A549 (cell line): Measurements from ENCODE around the gene OSER1.

Experiments
- MAZ ChIP-seq: fragments of 150-350 bp; IDR thresholded peaks from 2 replicates; pipeline ENCODE4 v1.6.1; 2014; ENCODE audit warnings: antibody characterized with exemption, low read depth, low read length, borderline replicate concordance
- POLR2A ChIP-seq: IDR thresholded peaks from 2 replicates; pipeline ENCODE4 v1.6.1; 2012; ENCODE audit warnings: mild to moderate bottlenecking, low read length
- ZC3H11A ChIP-seq: fragments of 450-650 bp; IDR thresholded peaks from 2 replicates; pipeline ENCODE4 v1.6.1; 2014; ENCODE audit warnings: antibody characterized with exemption, mild to moderate bottlenecking
- ZFP36 ChIP-seq: fragments of 450-650 bp; IDR thresholded peaks from 2 replicates; pipeline ENCODE4 v1.6.1; 2014; ENCODE audit warnings: borderline replicate concordance; ENCODE audit not compliant: partially characterized antibody
- ZNF302 ChIP-seq: fragments of 250-450 bp; sonication (Bioruptor Pico); IDR thresholded peaks from 2 replicates; pipeline ENCODE4 v1.9.0; 2021; ENCODE audit warnings: inconsistent platforms, mild to moderate bottlenecking, moderate library complexity
- TF ChIP-seq, protein P1 (sequence below): fragments of >200 bp; sonication (Bioruptor Twin); formaldehyde crosslinking; IDR thresholded peaks from 3 replicates; pipeline ENCODE4 v1.5.1; 2016
- TF ChIP-seq, protein P2 (sequence below): fragments of >200 bp; sonication (Bioruptor Twin); formaldehyde crosslinking; IDR thresholded peaks from 2 replicates; pipeline ENCODE4 v1.6.1; 2016
- TF ChIP-seq, protein P3 (sequence below): fragments of 450-650 bp; IDR thresholded peaks from 2 replicates; pipeline ENCODE4 v1.6.1; 2014; ENCODE audit warnings: antibody characterized with exemption
- TF ChIP-seq, protein P4 (sequence below): fragments of 150-350 bp; IDR thresholded peaks from 2 replicates; pipeline ENCODE4 v1.6.1; 2014; ENCODE audit warnings: low read depth, mild to moderate bottlenecking, low read length

DNA sequence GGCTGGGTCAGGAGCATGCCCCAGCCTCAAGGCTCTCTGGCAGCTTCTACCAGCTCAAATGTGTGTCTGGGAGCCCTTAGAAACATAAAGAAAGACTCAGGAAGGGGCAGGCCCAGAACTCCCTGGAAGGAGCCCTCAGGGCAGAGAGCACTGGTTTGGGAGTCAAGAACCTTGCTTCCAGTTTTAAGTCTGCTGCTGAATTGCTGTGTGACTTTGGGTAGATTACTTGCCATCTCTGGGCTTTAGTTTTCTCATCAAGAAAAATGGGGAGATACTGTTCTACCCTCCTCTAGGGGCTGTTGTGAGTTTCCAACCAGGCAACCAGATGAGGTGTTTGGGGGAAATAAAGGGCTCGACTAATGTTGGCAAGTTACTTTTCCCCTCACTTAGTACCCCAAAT lies 45.4 kb upstream of the OSER1 start:
- TF ChIP-seq ZFP36 (peak; percentile 59), ZNF302 (no peak), ZC3H11A (no peak), POLR2A (no peak), MAZ (no peak)
- TF ChIP-seq, protein P1, sequence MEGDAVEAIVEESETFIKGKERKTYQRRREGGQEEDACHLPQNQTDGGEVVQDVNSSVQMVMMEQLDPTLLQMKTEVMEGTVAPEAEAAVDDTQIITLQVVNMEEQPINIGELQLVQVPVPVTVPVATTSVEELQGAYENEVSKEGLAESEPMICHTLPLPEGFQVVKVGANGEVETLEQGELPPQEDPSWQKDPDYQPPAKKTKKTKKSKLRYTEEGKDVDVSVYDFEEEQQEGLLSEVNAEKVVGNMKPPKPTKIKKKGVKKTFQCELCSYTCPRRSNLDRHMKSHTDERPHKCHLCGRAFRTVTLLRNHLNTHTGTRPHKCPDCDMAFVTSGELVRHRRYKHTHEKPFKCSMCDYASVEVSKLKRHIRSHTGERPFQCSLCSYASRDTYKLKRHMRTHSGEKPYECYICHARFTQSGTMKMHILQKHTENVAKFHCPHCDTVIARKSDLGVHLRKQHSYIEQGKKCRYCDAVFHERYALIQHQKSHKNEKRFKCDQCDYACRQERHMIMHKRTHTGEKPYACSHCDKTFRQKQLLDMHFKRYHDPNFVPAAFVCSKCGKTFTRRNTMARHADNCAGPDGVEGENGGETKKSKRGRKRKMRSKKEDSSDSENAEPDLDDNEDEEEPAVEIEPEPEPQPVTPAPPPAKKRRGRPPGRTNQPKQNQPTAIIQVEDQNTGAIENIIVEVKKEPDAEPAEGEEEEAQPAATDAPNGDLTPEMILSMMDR = no peak
- TF ChIP-seq, protein P2, sequence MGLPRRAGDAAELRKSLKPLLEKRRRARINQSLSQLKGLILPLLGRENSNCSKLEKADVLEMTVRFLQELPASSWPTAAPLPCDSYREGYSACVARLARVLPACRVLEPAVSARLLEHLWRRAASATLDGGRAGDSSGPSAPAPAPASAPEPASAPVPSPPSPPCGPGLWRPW = no peak
- TF ChIP-seq, protein P3, sequence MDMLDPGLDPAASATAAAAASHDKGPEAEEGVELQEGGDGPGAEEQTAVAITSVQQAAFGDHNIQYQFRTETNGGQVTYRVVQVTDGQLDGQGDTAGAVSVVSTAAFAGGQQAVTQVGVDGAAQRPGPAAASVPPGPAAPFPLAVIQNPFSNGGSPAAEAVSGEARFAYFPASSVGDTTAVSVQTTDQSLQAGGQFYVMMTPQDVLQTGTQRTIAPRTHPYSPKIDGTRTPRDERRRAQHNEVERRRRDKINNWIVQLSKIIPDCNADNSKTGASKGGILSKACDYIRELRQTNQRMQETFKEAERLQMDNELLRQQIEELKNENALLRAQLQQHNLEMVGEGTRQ = no peak
- TF ChIP-seq, protein P4, sequence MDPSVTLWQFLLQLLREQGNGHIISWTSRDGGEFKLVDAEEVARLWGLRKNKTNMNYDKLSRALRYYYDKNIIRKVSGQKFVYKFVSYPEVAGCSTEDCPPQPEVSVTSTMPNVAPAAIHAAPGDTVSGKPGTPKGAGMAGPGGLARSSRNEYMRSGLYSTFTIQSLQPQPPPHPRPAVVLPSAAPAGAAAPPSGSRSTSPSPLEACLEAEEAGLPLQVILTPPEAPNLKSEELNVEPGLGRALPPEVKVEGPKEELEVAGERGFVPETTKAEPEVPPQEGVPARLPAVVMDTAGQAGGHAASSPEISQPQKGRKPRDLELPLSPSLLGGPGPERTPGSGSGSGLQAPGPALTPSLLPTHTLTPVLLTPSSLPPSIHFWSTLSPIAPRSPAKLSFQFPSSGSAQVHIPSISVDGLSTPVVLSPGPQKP = no peak
